ENCODE data around the gene TMEM98. TPM values are rescaled to one million over a fixed set of nuclear protein-coding genes. Genes with fewer than 3 reads are reported as not detected.

TMEM98 gene
- total RNA-seq, result 69.9 and 196 TPM in 2 replicates

DNA sequence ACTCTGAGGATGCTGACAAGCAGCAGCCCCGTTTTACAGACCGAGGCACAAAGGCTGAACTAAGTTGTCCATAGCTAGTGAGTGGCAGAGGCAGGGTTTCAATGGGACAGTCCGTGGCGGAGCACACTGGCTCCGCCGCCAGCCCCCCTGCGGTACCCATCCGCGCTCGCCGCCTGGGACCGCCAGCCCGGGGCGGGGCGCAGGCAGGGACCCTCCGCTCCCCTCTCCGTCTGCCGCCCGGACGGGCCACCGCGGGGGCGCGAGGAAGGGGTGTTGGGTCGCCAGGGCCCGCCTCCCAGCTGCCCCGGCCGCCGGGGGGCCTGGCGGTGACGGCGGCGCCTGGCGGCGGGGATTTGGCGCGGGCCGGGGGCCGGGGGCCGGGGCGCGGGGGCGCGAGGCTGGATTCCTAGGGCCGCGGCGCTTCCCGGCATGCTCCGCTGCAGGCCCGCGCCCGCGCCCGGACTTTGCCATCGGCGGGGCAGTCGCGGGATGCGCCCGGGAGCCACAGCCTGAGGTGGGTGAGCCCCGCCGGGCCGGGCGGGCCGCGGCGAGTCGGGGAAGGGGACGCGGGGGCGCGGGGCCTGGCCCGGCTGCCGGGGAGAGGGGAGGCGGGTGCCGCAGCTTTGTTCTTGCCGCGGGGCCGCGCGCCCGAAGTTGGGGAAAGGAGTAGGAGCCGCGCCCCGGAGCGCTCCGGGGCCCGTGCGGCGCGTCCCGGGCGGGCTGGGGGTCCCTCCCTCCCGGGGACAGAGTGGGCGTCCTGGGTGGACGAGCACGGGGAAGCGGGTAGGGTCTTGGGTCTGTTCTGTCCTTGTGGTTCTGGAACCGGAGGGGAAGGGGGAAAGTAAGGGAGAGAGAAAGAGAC is at the start of gene TMEM98:
Gene TMEM98, plus strand, starts transcription at position 430 of the 862 bp plus-strand sequence. CDS start 3,376 bp downstream, outside the sequence.

Other genes starting within 250 kb of the TMEM98 start
- 41.5 and 111 TPM in 2 replicates for gene MYO1D, start 51.0 kb upstream of the TMEM98 start, total RNA-seq
- 0.13 TPM in 1 of 2 replicates, not detected in the other for gene SPACA3, start 63.7 kb downstream of the TMEM98 start, total RNA-seq

Measured in smooth muscle cell of the pulmonary artery (primary cell).